Hematopoietic multipotent progenitor cell (in vitro differentiated cells): Measurements from ENCODE around the gene SLC6A19. TPM values are rescaled to one million over a fixed set of nuclear protein-coding genes. Genes with fewer than 3 reads are reported as not detected.

Experiments used
- DNase-seq, 3 donors: peaks; one replicate each; pipeline ENCODE4 v3.0.0-alpha.2; 2011 to 2015; ENCODE audit warnings: low read depth in 2 of 3, low spot score in 2 of 3
- total RNA-seq: library from RNA; depleted of rRNA; stranded (reverse); fragments of >200 nt; gene quantifications from one replicate; pipeline ENCODE4 v1.2.3, GENCODE V29; 2012

Gene SLC6A19
- total RNA-seq, 1 donor: under 0.01 TPM

GRCh38 chr5:1193591-1193985, 7.8 kb upstream of the SLC6A19 start:
- DNase-seq: no peak

- no peak for DNase-seq
These were observed 7.0 kb upstream of the SLC6A19 start for GRCh38 chr5:1194378-1194777.

GRCh38 chr5:1195439-1195838, 6.0 kb upstream of the SLC6A19 start:
- no peak for DNase-seq

GRCh38 chr5:1195916-1196315, 5.5 kb upstream of the SLC6A19 start:
- DNase-seq: no peak

GRCh38 chr5:1196562-1196961, 4.8 kb upstream of the SLC6A19 start:
- DNase-seq: no peak

GRCh38 chr5:1197876-1198666, 3.3 kb upstream of the SLC6A19 start:
- DNase-seq: no peak

GRCh38 chr5:1199340-1199648, 2.1 kb upstream of the SLC6A19 start:
- DNase-seq: no peak

GRCh38 chr5:1199649-1200494, 1.5 kb upstream of the SLC6A19 start:
- DNase-seq: no peak

GRCh38 chr5:1200495-1201326, 684 bp upstream of the SLC6A19 start:
- DNase-seq: no peak

GRCh38 chr5:1202026-1202797, 817 bp downstream of the SLC6A19 start:
- no peak for DNase-seq

GRCh38 chr5:1202798-1203185, 1.4 kb downstream of the SLC6A19 start:
- DNase-seq: no peak

- no peak for DNase-seq
These were observed 2.0 kb downstream of the SLC6A19 start for GRCh38 chr5:1203311-1203967.

- no peak for DNase-seq
These were observed 2.7 kb downstream of the SLC6A19 start for GRCh38 chr5:1203968-1204692.

GRCh38 chr5:1204693-1205242, 3.4 kb downstream of the SLC6A19 start:
- peak in 1 of 3 donors; percentile 21 for DNase-seq

- DNase-seq: no peak
These were observed 4.1 kb downstream of the SLC6A19 start for GRCh38 chr5:1205255-1206180.

GRCh38 chr5:1206521-1207412, 5.4 kb downstream of the SLC6A19 start:
- no peak for DNase-seq

- DNase-seq: no peak
These were observed 6.2 kb downstream of the SLC6A19 start for GRCh38 chr5:1207555-1207954.
